B cell (primary cell): ENCODE data around the gene GPBP1L1.
"Not testable (repeated sequence)": the region's sequence is repeated elsewhere in the genome, so short reads cannot be mapped to it uniquely, and the experiment has no call there.

Source experiments
- EZH2 ChIP-seq: IDR thresholded peaks from 2 replicates; pipeline ENCODE4 v1.6.1; 2012; ENCODE audit warnings: borderline replicate concordance, low read depth, mild to moderate bottlenecking, moderate library complexity, low read length; ENCODE audit not compliant: insufficient read depth, poor library complexity, severe bottlenecking
- TF ChIP-seq, protein P1 (sequence below): fragments of 200-600 bp; IDR thresholded peaks from one replicate; pipeline ENCODE4 v1.8.0; 2022; ENCODE audit warnings: antibody characterized with exemption, mild to moderate bottlenecking

DNA sequence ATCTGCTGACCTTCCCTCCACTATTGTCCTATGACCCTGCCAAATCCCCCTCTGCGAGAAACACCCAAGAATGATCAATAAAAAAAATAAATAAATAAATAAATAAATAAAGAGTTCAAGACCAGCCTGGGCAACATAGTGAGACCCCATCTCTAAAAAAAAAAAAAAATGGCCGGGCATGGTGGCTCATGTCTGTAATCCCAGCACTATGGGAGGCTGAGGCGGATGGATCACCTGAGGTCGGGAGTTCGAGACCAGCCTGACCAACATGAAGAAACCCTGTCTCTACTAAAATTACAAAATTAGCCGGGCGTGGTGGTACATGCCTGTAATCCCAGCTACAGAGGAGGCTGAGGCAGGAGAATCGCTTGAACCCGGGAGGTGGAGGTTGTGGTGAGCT, 39.7 kb upstream of the GPBP1L1 start:
- TF ChIP-seq, protein P1, sequence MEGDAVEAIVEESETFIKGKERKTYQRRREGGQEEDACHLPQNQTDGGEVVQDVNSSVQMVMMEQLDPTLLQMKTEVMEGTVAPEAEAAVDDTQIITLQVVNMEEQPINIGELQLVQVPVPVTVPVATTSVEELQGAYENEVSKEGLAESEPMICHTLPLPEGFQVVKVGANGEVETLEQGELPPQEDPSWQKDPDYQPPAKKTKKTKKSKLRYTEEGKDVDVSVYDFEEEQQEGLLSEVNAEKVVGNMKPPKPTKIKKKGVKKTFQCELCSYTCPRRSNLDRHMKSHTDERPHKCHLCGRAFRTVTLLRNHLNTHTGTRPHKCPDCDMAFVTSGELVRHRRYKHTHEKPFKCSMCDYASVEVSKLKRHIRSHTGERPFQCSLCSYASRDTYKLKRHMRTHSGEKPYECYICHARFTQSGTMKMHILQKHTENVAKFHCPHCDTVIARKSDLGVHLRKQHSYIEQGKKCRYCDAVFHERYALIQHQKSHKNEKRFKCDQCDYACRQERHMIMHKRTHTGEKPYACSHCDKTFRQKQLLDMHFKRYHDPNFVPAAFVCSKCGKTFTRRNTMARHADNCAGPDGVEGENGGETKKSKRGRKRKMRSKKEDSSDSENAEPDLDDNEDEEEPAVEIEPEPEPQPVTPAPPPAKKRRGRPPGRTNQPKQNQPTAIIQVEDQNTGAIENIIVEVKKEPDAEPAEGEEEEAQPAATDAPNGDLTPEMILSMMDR: not testable (repeated sequence)
- TF ChIP-seq EZH2: not testable (repeated sequence)
